ENCODE measurements around the gene IL1R2. TPM values are rescaled to one million over a fixed set of nuclear protein-coding genes. Genes with fewer than 3 reads are reported as not detected.

The IL1R2 gene
- total RNA-seq, 2 experiments from 2014 or later: 1.1 TPM; not detected in 1

DNA sequence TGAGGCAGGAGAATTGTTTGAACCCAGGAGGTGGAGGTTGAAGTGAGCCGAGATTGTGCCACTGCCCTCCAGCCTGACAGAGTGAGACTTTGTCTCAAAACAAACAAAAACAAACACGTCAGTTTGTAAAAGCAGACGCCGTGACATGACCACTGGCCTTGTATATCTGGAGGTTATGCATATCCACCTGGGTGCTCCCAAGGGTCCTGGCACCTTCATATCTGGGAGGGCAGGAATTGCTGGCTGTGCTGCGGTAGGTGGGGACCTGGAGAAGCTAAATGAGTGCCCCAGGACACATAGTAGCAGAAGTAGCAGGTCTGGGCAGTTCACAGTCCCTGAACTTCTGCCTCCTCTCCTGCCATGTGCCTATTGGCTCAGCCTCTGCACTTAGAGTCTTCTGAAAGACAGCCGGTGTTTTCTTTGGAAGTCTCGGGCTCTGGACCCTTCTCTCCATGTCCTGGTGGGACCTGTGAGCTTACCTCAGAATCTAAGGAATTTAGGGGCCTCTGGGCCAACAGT lies 30.9 kb upstream of the IL1R2 start:
- H3K9me3 Mint-ChIP-seq: peaks cover 7% of the 10 kb centered on the region
- ChIA-PET CTCF (no interaction called here), POLR2A (no interaction called here)
- no peak overlapping the region for H3K4me3 Mint-ChIP-seq
- H3K27me3 Mint-ChIP-seq: no peaks in the 10 kb centered on the region
- intact Hi-C loops (cut with micrococcal nuclease): no loop called here
- H3K27ac Mint-ChIP-seq: no peak overlapping the region
- no peak for ATAC-seq
- DNase-seq: no peak
- no peaks in the 10 kb centered on the region for H3K36me3 Mint-ChIP-seq (ENCODE audit: low read depth)
- TF ChIP-seq, protein P1, sequence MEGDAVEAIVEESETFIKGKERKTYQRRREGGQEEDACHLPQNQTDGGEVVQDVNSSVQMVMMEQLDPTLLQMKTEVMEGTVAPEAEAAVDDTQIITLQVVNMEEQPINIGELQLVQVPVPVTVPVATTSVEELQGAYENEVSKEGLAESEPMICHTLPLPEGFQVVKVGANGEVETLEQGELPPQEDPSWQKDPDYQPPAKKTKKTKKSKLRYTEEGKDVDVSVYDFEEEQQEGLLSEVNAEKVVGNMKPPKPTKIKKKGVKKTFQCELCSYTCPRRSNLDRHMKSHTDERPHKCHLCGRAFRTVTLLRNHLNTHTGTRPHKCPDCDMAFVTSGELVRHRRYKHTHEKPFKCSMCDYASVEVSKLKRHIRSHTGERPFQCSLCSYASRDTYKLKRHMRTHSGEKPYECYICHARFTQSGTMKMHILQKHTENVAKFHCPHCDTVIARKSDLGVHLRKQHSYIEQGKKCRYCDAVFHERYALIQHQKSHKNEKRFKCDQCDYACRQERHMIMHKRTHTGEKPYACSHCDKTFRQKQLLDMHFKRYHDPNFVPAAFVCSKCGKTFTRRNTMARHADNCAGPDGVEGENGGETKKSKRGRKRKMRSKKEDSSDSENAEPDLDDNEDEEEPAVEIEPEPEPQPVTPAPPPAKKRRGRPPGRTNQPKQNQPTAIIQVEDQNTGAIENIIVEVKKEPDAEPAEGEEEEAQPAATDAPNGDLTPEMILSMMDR (IDR thresholded peaks at IDR 0.05): no peak
- H3K4me1 Mint-ChIP-seq (ENCODE audit: low read depth): no peaks in the 10 kb centered on the region

GRCh38 chr2:101961338-101962191 lies 30.2 kb upstream of the IL1R2 start:
- DNase-seq (no peak), ATAC-seq (no peak)
- Mint-ChIP-seq H3K36me3 (ENCODE audit: low read depth) (no peaks in the 10 kb centered on the region), H3K27ac (no peak overlapping the region), H3K27me3 (no peaks in the 10 kb centered on the region), H3K9me3 (peaks cover 7% of the 10 kb centered on the region), H3K4me1 (ENCODE audit: low read depth) (no peaks in the 10 kb centered on the region), H3K4me3 (no peak overlapping the region)
- TF ChIP-seq, protein P1 (IDR thresholded peaks at IDR 0.05): no peak
- intact Hi-C loops (cut with micrococcal nuclease): no loop called here
- ChIA-PET CTCF (no interaction called here), POLR2A (no interaction called here)

DNA sequence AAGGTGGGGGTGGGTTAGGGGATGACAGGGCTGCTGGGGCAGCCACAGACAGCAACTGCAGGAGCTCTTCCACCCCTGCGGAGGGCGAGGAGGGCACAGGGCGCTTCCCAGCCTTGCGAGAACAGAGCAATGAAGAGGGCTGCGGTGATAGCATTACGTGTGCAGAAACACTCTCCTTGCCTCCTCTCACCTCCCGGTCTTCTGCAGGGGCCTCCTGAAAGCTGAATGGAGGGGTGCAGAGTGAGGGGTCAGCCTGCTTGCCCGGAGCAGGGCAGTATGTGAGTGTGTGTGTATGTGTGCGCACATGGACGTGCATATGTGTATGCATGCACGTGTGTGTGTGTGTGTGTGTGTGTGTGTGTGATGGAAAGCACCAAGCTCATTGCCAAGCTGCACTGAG lies 29.5 kb upstream of the IL1R2 start:
- H3K4me1 Mint-ChIP-seq (ENCODE audit: low read depth): no peaks in the 10 kb centered on the region
- peaks cover 7% of the 10 kb centered on the region for H3K9me3 Mint-ChIP-seq
- POLR2A ChIA-PET: no interaction called here
- H3K36me3 Mint-ChIP-seq (ENCODE audit: low read depth): no peaks in the 10 kb centered on the region
- H3K27ac Mint-ChIP-seq: no peak overlapping the region
- no peaks in the 10 kb centered on the region for H3K27me3 Mint-ChIP-seq
- DNase-seq (no peak), ATAC-seq (no peak)
- intact Hi-C loops (cut with micrococcal nuclease): no loop called here
- CTCF ChIA-PET: interaction anchor here (1.1 kb wide), 1 partner anchor 511 kb away, joined by 3 read pairs; the partner anchor contains the start of gene SLC9A4
- no peak overlapping the region for H3K4me3 Mint-ChIP-seq
- TF ChIP-seq, protein P1 (IDR thresholded peaks at IDR 0.05): no peak

- intact Hi-C loops (cut with micrococcal nuclease): no loop called here
- no peaks in the 10 kb centered on the region for H3K27me3 Mint-ChIP-seq
- CTCF ChIA-PET: interaction anchor here (1.1 kb wide), 1 partner anchor 510 kb away, joined by 3 read pairs; the partner anchor contains the start of gene SLC9A4
These were observed 28.6 kb upstream of the IL1R2 start for GRCh38 chr2:101963198-101963597.

More at GRCh38 chr2:101963198-101963597, 28.6 kb upstream of the IL1R2 start:
- DNase-seq (no peak), ATAC-seq (no peak)
- Mint-ChIP-seq H3K4me1 (ENCODE audit: low read depth) (no peaks in the 10 kb centered on the region), H3K36me3 (ENCODE audit: low read depth) (no peaks in the 10 kb centered on the region), H3K27ac (no peak overlapping the region), H3K4me3 (no peak overlapping the region), H3K9me3 (no peaks in the 10 kb centered on the region)
- POLR2A ChIA-PET: no interaction called here
- TF ChIP-seq, protein P1 (IDR thresholded peaks at IDR 0.05): no peak
